HFFc6 (cell line): ENCODE data around the gene TAL1. TPM values are rescaled to one million over a fixed set of nuclear protein-coding genes. Genes with fewer than 3 reads are reported as not detected.
A peak's percentile ranks its signal among the peaks of the same experiment; 100 is the strongest.

Experiments
- DNase-seq: peaks from one replicate; pipeline ENCODE4 v3.0.0-alpha.2; 2018
- H3K27ac Mint-ChIP-seq: 2 replicates; pipeline ENCODE4 v1.8.0; 2020; ENCODE audit warnings: mild to moderate bottlenecking, mixed read lengths
- H3K27me3 Mint-ChIP-seq: 2 replicates; pipeline ENCODE4 v1.8.0; 2021; ENCODE audit warnings: mild to moderate bottlenecking, moderate library complexity, mixed read lengths; ENCODE audit not compliant: insufficient read depth
- H3K36me3 Mint-ChIP-seq: 2 replicates; pipeline ENCODE4 v1.8.0; 2021; ENCODE audit warnings: low read depth, mixed read lengths
- H3K4me1 Mint-ChIP-seq: 2 replicates; pipeline ENCODE4 v1.8.0; 2020; ENCODE audit warnings: low read depth, mixed read lengths
- H3K4me3 Mint-ChIP-seq: 2 replicates; pipeline ENCODE4 v1.8.0; 2020; ENCODE audit warnings: mild to moderate bottlenecking, moderate library complexity, mixed read lengths
- H3K9me3 Mint-ChIP-seq: 2 replicates; pipeline ENCODE4 v1.8.0; 2020; ENCODE audit warnings: mild to moderate bottlenecking, mixed read lengths
- total RNA-seq, 6 experiments: library from RNA; stranded (reverse); fragmentation: NEBNext Ultra II Directional; extraction: Animal tissue kit (Norgen Biotek cat#: 25700); gene quantifications; 2 replicates in 1 of 6; 3 replicates in 5 of 6; pipeline ENCODE4 v1.2.3, GENCODE V29; 2021
- TF ChIP-seq, protein P1 (sequence below): fragments of 200-600 bp; sonication (generic); IDR thresholded peaks from 2 replicates; pipeline ENCODE4 v1.5.0; 2021; ENCODE audit warnings: antibody characterized with exemption, mild to moderate bottlenecking

TAL1 gene
- total RNA-seq, 6 experiments from 2014 or later, result not detected

DNA sequence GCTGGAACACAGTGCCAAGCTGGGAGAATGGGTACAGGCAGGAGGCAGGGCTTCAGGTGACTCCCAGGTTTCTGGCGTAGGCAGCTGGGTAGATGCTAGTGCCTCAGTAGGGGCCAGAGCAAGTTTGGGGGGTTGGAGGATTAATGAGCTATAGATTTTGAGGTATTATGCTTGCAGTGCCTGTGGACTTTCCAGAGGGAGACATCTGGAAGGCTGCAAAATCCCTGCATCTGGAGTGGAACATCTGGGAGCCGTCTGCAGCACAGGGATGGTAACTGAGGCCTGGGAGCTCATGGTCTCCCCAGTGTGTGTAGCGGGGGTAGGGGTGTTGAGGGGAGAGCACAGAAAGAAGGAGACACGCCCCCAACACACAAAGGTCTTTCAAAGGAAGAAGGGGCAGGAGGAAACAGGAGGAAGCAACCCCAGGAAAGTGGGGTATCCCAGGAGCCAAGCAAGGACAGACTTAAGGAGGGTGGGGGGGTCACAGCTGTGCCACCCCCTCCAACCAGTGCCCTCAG lies 40.0 kb downstream of the TAL1 start:
- H3K9me3 Mint-ChIP-seq, result no peaks in the 10 kb centered on the region
- H3K27me3 Mint-ChIP-seq, result peaks cover 12% of the 10 kb centered on the region
- H3K4me1 Mint-ChIP-seq, result peaks cover 32% of the 10 kb centered on the region
- peak overlapping the region; percentile 8; the same call in 1 of the 2 replicates for H3K4me3 Mint-ChIP-seq
- no peak for DNase-seq
- TF ChIP-seq, protein P1, sequence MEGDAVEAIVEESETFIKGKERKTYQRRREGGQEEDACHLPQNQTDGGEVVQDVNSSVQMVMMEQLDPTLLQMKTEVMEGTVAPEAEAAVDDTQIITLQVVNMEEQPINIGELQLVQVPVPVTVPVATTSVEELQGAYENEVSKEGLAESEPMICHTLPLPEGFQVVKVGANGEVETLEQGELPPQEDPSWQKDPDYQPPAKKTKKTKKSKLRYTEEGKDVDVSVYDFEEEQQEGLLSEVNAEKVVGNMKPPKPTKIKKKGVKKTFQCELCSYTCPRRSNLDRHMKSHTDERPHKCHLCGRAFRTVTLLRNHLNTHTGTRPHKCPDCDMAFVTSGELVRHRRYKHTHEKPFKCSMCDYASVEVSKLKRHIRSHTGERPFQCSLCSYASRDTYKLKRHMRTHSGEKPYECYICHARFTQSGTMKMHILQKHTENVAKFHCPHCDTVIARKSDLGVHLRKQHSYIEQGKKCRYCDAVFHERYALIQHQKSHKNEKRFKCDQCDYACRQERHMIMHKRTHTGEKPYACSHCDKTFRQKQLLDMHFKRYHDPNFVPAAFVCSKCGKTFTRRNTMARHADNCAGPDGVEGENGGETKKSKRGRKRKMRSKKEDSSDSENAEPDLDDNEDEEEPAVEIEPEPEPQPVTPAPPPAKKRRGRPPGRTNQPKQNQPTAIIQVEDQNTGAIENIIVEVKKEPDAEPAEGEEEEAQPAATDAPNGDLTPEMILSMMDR, result no peak
- H3K27ac Mint-ChIP-seq, result no peak overlapping the region
- H3K36me3 Mint-ChIP-seq, result no peaks in the 10 kb centered on the region

DNA sequence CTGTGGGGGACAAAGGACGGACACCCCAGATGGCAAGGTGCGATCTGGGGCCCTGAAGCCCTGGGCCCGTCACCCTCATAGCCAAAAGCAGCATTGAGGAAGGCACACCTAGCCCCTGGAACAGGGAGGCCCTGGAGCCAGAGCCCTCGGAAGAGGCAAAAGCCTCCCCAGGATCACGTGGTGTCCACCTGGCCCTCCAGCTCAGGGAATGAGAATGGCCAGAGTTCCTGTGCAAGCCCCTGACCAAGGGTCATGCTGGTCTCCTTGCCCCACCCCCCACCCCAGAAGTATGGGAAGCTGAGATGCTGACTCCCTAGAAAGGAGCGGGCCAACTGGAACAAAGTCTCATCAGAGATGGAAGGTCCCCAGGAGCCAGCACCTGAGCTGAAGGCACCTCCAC lies 41.2 kb downstream of the TAL1 start:
- H3K4me1 Mint-ChIP-seq, result peaks cover 32% of the 10 kb centered on the region
- no peak for DNase-seq
- TF ChIP-seq, protein P1, result no peak
- H3K4me3 Mint-ChIP-seq, result no peak overlapping the region
- peaks cover 17% of the 10 kb centered on the region for H3K27me3 Mint-ChIP-seq
- no peaks in the 10 kb centered on the region for H3K9me3 Mint-ChIP-seq
- no peaks in the 10 kb centered on the region for H3K36me3 Mint-ChIP-seq
- H3K27ac Mint-ChIP-seq, result no peak overlapping the region

DNA sequence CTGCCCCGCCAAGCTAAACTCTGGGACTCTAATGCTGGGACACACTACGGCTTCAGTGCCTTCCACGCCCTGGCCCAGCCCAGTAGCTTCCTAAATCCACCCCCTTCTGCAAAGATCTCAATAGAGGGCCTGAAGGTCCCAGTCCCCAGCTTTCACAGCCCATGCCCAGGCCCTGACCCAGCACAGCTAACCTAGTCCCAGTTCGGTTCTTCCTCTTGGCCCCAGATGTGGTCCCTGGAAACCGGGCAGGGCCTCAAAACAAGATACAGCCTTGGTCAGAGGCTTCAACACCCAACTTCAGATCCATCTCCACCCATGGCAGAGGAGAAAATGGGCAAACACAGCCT lies 41.5 kb downstream of the TAL1 start:
- Mint-ChIP-seq H3K4me3 (no peak overlapping the region), H3K27ac (peak overlapping the region; percentile 5; the same call in 1 of the 2 replicates), H3K27me3 (peaks cover 17% of the 10 kb centered on the region), H3K36me3 (no peaks in the 10 kb centered on the region), H3K9me3 (no peaks in the 10 kb centered on the region), H3K4me1 (peaks cover 32% of the 10 kb centered on the region)
- TF ChIP-seq, protein P1, result no peak
- no peak for DNase-seq

DNA sequence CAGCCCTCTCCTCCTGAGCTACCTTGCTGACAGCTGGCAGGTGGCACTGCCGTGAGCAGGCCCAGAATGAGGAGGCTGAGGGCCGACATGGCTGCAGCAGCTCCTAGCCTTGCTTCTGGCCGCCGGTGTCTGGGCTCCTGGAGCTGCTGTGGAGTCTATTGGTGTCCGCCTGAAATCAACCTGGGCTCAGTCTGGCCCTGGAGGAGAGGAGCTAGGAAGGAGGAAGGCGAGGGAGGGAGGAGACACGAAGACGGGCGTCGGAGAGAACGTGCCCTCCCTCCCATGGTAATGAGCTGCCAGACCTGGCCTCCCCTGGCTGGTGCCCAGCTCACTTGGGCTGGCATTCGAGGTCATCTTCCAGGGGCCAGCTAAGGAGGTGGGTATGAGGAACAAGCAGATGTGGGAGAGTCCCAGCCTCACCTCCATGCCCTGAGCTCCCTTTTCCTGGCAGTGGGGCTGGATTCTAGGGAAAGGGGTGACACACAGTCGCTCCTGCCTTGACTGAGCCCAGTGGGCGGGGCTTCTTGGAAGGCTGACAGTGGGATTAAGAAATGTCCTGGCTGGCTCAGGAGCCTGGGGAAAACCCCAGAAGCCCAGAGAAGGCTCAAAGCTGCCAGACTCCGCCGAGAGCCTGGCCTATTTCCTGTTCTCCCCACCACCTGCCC lies 42.0 kb downstream of the TAL1 start, which contains the start of gene PDZK1IP1:
Gene PDZK1IP1, minus strand, starts transcription at position 193 of the 665 bp plus-strand sequence. Its CDS starts 104 bp downstream, at position 89.
- H3K9me3 Mint-ChIP-seq, result no peaks in the 10 kb centered on the region
- H3K27me3 Mint-ChIP-seq, result peaks cover 14% of the 10 kb centered on the region
- DNase-seq, result peak; percentile 41
- peak within 1 kb of the TSS; percentile 5; the same call in 1 of the 2 replicates for H3K27ac Mint-ChIP-seq
- H3K36me3 Mint-ChIP-seq, result no peaks in the 10 kb centered on the region
- H3K4me3 Mint-ChIP-seq, result no peak within 1 kb of the TSS
- TF ChIP-seq, protein P1, result no peak
- peaks cover 32% of the 10 kb centered on the region for H3K4me1 Mint-ChIP-seq

DNA sequence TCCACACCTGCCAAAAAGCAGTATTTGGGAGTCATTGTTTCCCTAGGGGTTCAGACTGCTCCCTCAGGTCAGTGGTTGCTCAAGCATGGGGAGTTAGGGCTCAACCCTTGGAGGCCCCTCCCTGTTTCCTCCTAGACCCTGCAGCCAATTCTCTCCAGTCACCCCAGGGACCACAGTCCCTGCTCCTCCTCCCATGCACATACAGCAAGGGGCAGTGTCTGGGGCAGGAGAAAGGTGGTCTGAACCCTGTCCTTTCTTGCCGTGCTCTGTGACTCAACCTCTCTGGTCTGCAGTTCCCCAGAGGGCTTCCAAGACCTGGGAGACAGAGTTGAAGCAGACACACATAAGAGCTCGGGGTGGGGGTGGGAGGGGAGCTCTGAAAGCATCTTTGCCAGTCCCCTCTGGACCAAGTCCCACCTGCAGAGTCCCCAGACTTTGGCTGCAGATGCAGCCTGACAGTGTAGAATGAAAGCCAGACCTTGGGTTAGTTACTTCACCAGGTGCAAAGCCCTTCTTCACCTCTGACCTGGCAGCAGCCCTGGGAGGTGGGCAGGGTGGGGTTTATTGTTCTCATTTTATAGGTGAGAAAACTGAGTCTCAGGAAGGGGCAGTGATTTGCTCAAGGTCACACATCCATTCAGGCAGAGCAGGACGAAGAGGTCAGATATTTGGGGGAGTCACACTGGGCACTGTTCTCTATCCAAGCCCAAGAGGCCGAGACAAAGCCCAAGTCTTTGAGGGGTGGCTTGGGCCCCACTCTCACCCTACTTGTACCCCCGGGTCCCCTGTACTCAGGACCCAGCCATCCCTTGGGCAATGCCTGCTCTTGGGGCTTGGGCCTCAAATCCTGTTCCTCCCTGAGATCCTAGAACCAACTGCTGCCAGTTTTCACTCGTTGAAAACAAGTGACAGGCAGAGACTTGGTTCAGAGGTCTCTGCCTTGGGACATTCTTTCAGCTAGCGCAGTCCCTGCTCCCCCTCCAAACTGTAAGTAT lies 42.9 kb downstream of the TAL1 start:
- peaks cover 32% of the 10 kb centered on the region for H3K4me1 Mint-ChIP-seq

More for the DNA sequence above, 42.9 kb downstream of the TAL1 start:
- no peak overlapping the region for H3K27ac Mint-ChIP-seq
- H3K9me3 Mint-ChIP-seq, result no peaks in the 10 kb centered on the region
- H3K27me3 Mint-ChIP-seq, result peaks cover 17% of the 10 kb centered on the region
- TF ChIP-seq, protein P1, result no peak
- no peaks in the 10 kb centered on the region for H3K36me3 Mint-ChIP-seq
- DNase-seq, result no peak
- no peak overlapping the region for H3K4me3 Mint-ChIP-seq
